ENCODE measurements around the gene VRK1.

DNA sequence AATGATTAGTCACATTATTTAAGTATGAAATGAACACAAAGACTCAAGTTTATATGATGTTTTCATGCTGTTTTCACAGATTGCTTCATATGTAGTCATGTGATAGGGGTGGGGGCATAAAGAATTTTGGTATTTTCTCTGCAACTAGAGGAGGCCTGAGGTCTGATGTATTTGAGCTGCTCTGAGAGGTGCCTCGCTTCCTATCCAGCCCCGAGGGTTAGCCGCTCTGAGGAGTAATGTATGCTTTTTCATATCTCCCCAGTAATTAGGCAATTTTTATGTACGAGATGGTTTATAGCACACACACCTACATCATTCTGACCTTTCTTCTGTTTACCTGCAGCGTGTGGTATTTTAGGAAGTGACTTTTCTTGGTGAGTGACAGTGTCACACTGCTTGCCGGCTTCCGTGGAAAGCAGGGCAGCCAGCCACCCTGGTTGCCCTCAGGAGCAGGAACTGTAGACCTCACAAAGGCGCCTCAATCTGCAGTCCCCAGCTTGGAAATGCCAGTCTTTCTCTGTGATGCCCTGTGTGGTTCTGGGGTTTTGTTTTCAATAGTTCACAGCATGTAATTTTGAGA lies 106.4 kb downstream of the VRK1 start:
- no peak for TF ChIP-seq GATA3 (IDR thresholded peaks at IDR 0.05; ENCODE audit: low read depth, low read length)
- TF ChIP-seq GATA2 (IDR thresholded peaks at IDR 0.05; ENCODE audit: low read depth, low read length), result no peak
